Suprapubic skin (tissue), 4 donors: ENCODE measurements around the gene NPFF.

Experiments used
- POLR2A ChIP-seq, 2 donors: fragments of 450-650 bp; IDR thresholded peaks; one replicate each; pipeline ENCODE4 v1.6.1; 2017; ENCODE audit warnings: antibody characterized with exemption in 2 of 2, mild to moderate bottlenecking in 2 of 2, moderate library complexity in 2 of 2
- POLR2AphosphoS5 ChIP-seq, 3 donors: sonication (generic); formaldehyde crosslinking; IDR thresholded peaks; one replicate each; pipeline ENCODE4 v1.6.1; 2017; ENCODE audit warnings: antibody characterized with exemption in 3 of 3
- TF ChIP-seq, protein P1 (sequence below), 2 donors: fragments of 200-600 bp in 1 of 2; fragments of 450-650 bp in 1 of 2; sonication (generic) in 1 of 2; IDR thresholded peaks; one replicate each; pipeline ENCODE4 v1.5.1; 2016 to 2019; ENCODE audit warnings: antibody characterized with exemption in 2 of 2, mild to moderate bottlenecking in 1 of 2, moderate library complexity in 1 of 2

DNA sequence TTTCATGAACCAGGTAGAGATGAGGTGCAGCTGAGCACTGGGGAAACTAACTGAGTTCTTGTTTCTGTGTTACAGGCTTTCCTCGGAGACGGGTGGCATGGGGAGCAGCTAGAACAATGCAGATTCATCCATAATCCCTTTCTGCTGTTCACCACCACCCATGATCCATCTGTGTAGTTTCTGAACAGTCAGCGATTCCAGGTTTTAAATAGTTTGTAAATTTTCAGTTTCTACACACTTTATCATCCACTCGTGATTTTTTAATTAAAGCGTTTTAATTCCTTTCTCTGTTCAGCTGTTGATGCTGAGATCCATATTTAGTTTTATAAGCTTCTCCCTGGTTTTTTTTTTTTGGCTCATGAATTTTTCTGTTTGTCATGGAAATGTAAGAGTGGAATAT is 28.0 kb downstream of the NPFF start:
- TF ChIP-seq POLR2AphosphoS5 (IDR thresholded peaks at IDR 0.05) (no peak), POLR2A (IDR thresholded peaks at IDR 0.05) (no peak)
- TF ChIP-seq, protein P1, sequence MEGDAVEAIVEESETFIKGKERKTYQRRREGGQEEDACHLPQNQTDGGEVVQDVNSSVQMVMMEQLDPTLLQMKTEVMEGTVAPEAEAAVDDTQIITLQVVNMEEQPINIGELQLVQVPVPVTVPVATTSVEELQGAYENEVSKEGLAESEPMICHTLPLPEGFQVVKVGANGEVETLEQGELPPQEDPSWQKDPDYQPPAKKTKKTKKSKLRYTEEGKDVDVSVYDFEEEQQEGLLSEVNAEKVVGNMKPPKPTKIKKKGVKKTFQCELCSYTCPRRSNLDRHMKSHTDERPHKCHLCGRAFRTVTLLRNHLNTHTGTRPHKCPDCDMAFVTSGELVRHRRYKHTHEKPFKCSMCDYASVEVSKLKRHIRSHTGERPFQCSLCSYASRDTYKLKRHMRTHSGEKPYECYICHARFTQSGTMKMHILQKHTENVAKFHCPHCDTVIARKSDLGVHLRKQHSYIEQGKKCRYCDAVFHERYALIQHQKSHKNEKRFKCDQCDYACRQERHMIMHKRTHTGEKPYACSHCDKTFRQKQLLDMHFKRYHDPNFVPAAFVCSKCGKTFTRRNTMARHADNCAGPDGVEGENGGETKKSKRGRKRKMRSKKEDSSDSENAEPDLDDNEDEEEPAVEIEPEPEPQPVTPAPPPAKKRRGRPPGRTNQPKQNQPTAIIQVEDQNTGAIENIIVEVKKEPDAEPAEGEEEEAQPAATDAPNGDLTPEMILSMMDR (IDR thresholded peaks at IDR 0.05) = no peak
